ENCODE results near the gene PEAR1. TPM values are rescaled to one million over a fixed set of nuclear protein-coding genes. Genes with fewer than 3 reads are reported as not detected.
A peak's percentile ranks its signal among the peaks of the same experiment; 100 is the strongest.

Gene PEAR1
- total RNA-seq, 1 experiment from 2014 or later, result 10.8 TPM

DNA sequence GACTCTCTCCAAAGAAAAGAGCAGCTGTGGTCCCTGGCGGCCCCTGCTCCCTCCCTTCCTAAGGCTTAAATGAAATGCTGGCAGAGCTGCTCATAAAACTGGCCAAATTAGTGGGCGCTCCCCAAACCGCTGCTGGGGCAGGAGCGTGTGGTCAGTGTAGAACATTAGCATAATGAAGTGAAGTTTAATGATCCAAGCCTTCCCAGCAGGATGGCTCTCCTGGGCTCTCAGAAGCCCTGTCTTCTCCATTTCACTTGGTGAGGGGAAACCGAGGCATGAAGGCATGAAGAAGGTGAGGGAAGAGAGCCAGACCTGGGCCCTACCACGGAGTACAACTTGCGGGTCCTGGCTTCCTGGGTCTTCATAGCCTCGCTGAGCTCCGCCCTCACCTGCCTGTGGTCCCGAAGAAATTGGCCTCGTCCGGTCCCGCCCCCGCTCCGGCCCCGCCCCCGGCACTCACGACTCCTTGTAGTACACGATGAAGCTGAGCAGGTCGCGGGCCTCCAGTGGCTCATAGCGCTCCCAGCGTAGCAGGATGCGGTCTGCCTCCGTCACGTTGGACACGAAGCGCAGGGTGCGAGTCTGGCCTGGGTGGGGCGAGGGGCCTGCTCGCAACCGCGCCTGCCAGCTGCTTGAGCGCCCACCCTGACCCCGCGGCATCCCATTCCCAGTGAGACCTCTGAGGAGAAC is 44.9 kb upstream of the PEAR1 start:
- H3K9me2 ChIP-seq (ENCODE audit: insufficient read depth), result no peaks in the 10 kb centered on the region
- RAD21 ChIA-PET (ENCODE audit: low non-redundant PET in 1 of 2, low total read pairs in 2 of 2, uncharacterized antibody in 2 of 2, unreplicated experiment in 2 of 2), result interaction anchor here in 1 of 2 experiments (0.6 kb wide), 1 partner anchor 44 kb away, joined by 4 read pairs; no protein-coding TSS in a partner anchor
- no peak for TF ChIP-seq ZNF274 (IDR thresholded peaks at IDR 0.05; ENCODE audit: low read depth, low read length)
- no peak for TF ChIP-seq RAD21 (IDR thresholded peaks at IDR 0.05; ENCODE audit: low read depth)
- TF ChIP-seq ATF3 (IDR thresholded peaks at IDR 0.05), result no peak
- TF ChIP-seq EZH2 (IDR thresholded peaks at IDR 0.05), result no peak
- TF ChIP-seq ZFX (IDR thresholded peaks at IDR 0.05), result no peak
- TF ChIP-seq REST (IDR thresholded peaks at IDR 0.05; ENCODE audit: low read depth), result no peak
- TF ChIP-seq CEBPB (IDR thresholded peaks at IDR 0.05; ENCODE audit: low read depth), result no peak
- no peak for TF ChIP-seq CBX3 (IDR thresholded peaks at IDR 0.05; ENCODE audit: low read depth)
- H3K9me3 ChIP-seq (ENCODE audit: control insufficient read depth in 1 of 2, insufficient read depth in 1 of 2, low read depth in 1 of 2, low read length in 2 of 2), result no peaks in the 10 kb centered on the region
- H4K20me1 ChIP-seq (ENCODE audit: insufficient read depth), result no peaks in the 10 kb centered on the region
- H3K79me2 ChIP-seq (ENCODE audit: insufficient read depth, low read length), result no peaks in the 10 kb centered on the region
- DNase-seq (ENCODE audit: low read depth, low spot score) (no peak), ATAC-seq (peak; percentile 56)
- intact Hi-C loops (cut with micrococcal nuclease), result no loop called here
- CTCF ChIA-PET, result interaction anchor here (1.5 to 2.2 kb wide), 2 partner anchors 10 to 11 kb away, joined by 5 to 8 read pairs; no protein-coding TSS in a partner anchor
- no peak overlapping the region for H3K4me3 ChIP-seq (replicated peaks in 1 of 2; ENCODE audit: low read depth in 1 of 2, low read length in 2 of 2)
- H3K9ac ChIP-seq (ENCODE audit: low read length), result no peak overlapping the region
- H3K27ac ChIP-seq (ENCODE audit: low read depth, low read length), result no peak overlapping the region
- H3K4me1 ChIP-seq (ENCODE audit: control insufficient read depth in 1 of 2, insufficient read depth in 2 of 2, low read length in 2 of 2), result no peaks in the 10 kb centered on the region; a peak in 2 of 4 replicates
- POLR2A ChIA-PET, result no interaction called here
- BruUV-seq (replicated peaks), result no TSS peak
- H3K27me3 ChIP-seq (ENCODE audit: insufficient read depth, low read length), result no peaks in the 10 kb centered on the region
- H3K36me3 ChIP-seq (ENCODE audit: control insufficient read depth in 1 of 2, insufficient read depth in 2 of 2, low read length in 2 of 2), result no peaks in the 10 kb centered on the region
- H3K4me2 ChIP-seq (ENCODE audit: low read length), result no peak overlapping the region
- H2AFZ ChIP-seq (ENCODE audit: low read depth, low read length, poor library complexity, severe bottlenecking), result no peak overlapping the region
